ENCODE data around the gene MAPKAP1.

DNA sequence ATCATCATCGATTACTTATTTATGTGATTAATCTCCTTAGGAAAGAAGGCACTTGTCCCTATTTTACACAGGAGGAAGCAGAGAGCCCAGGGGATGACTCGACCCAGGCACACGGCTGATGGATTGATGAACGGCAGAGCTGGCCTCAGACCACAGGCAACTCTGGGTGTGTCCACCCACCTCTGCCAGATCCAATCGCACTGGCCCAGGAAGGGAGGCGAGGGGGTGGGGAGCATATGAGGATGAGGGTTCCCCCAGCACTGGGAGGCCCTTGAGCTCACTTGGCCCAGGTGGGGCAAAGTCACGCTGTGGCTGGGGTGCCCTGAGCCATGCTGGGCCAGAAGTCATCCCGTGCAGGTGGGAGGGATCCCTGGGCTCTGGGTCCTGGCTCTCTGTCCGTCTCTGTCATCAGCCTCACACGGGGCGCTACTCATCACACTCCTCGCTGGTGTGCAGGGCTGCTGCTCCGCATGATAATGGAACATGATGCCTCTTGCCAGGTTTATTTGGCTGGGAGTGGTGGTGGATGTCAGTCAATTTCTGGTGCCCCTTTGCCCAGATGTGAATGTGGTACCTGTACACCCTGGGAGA, 285.3 kb downstream of the MAPKAP1 start:
- TF ChIP-seq, protein P1, sequence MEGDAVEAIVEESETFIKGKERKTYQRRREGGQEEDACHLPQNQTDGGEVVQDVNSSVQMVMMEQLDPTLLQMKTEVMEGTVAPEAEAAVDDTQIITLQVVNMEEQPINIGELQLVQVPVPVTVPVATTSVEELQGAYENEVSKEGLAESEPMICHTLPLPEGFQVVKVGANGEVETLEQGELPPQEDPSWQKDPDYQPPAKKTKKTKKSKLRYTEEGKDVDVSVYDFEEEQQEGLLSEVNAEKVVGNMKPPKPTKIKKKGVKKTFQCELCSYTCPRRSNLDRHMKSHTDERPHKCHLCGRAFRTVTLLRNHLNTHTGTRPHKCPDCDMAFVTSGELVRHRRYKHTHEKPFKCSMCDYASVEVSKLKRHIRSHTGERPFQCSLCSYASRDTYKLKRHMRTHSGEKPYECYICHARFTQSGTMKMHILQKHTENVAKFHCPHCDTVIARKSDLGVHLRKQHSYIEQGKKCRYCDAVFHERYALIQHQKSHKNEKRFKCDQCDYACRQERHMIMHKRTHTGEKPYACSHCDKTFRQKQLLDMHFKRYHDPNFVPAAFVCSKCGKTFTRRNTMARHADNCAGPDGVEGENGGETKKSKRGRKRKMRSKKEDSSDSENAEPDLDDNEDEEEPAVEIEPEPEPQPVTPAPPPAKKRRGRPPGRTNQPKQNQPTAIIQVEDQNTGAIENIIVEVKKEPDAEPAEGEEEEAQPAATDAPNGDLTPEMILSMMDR (IDR thresholded peaks at IDR 0.05; ENCODE audit: low read length): no peak
- TF ChIP-seq EZH2 (IDR thresholded peaks at IDR 0.05; ENCODE audit: borderline replicate concordance, low read length): no peak
